ENCODE results near the gene MS4A18.

Gene MS4A18

GRCh38 chr11:60750911-60751310 is 26.4 kb downstream of the MS4A18 start:
- no peaks in the 10 kb centered on the region for H3K36me3 ChIP-seq (ENCODE audit: insufficient read depth, low read length)
- H3K9me3 ChIP-seq (ENCODE audit: low read length): no peaks in the 10 kb centered on the region
- no peak overlapping the region for H2AFZ ChIP-seq (ENCODE audit: low read length)
- H3K27ac ChIP-seq (ENCODE audit: low read depth, low read length, poor library complexity, severe bottlenecking): no peak overlapping the region
- no peak overlapping the region for H3K4me2 ChIP-seq (ENCODE audit: low read length)
- no peaks in the 10 kb centered on the region for H4K20me1 ChIP-seq (ENCODE audit: insufficient read depth, low read length)
- TF ChIP-seq EZH2 (IDR thresholded peaks at IDR 0.05; ENCODE audit: borderline replicate concordance, low read length) (no peak), CTCF (IDR thresholded peaks at IDR 0.05; ENCODE audit: low read length) (no peak)
- H3K4me1 ChIP-seq (ENCODE audit: insufficient read depth, low read length, severe bottlenecking): no peaks in the 10 kb centered on the region
- no peaks in the 10 kb centered on the region for H3F3A ChIP-seq (ENCODE audit: insufficient read depth, low read length)
- no peaks in the 10 kb centered on the region for H3K79me2 ChIP-seq (ENCODE audit: insufficient read depth, low read length)
- no peak overlapping the region for H3K9ac ChIP-seq (ENCODE audit: low read length)
- no peaks in the 10 kb centered on the region for H3K9me2 ChIP-seq (ENCODE audit: low read depth, low read length)
- H3K4me3 ChIP-seq (ENCODE audit: low read depth, low read length, poor library complexity, severe bottlenecking): no peak overlapping the region
- 0 out of 2 replicates have a peak, but pooled peaks cover 3% of the 10 kb centered on the region for H3K27me3 ChIP-seq (ENCODE audit: insufficient read depth, low read length)

- Histone ChIP-seq H2AFZ (ENCODE audit: low read length) (no peak overlapping the region), H3K79me2 (ENCODE audit: insufficient read depth, low read length) (no peaks in the 10 kb centered on the region), H3K4me3 (ENCODE audit: low read depth, low read length, poor library complexity, severe bottlenecking) (no peak overlapping the region), H3K4me1 (ENCODE audit: insufficient read depth, low read length, severe bottlenecking) (no peaks in the 10 kb centered on the region), H3K27ac (ENCODE audit: low read depth, low read length, poor library complexity, severe bottlenecking) (no peak overlapping the region), H3K9ac (ENCODE audit: low read length) (no peak overlapping the region), H3K27me3 (ENCODE audit: insufficient read depth, low read length) (no peaks in the 10 kb centered on the region), H3K36me3 (ENCODE audit: insufficient read depth, low read length) (no peaks in the 10 kb centered on the region), H3K9me2 (ENCODE audit: low read depth, low read length) (no peaks in the 10 kb centered on the region), H3K4me2 (ENCODE audit: low read length) (no peak overlapping the region), H4K20me1 (ENCODE audit: insufficient read depth, low read length) (no peaks in the 10 kb centered on the region), H3K9me3 (ENCODE audit: low read length) (no peaks in the 10 kb centered on the region), H3F3A (ENCODE audit: insufficient read depth, low read length) (no peaks in the 10 kb centered on the region)
- TF ChIP-seq CTCF (IDR thresholded peaks at IDR 0.05; ENCODE audit: low read length): no peak
- TF ChIP-seq EZH2 (IDR thresholded peaks at IDR 0.05; ENCODE audit: borderline replicate concordance, low read length): no peak
Observed at GRCh38 chr11:60753309-60753708, 28.8 kb downstream of the MS4A18 start.

- no peaks in the 10 kb centered on the region for H3K36me3 ChIP-seq (ENCODE audit: insufficient read depth, low read length)
- no peaks in the 10 kb centered on the region for H3K27me3 ChIP-seq (ENCODE audit: insufficient read depth, low read length)
- H3K9me2 ChIP-seq (ENCODE audit: low read depth, low read length): no peaks in the 10 kb centered on the region
- no peaks in the 10 kb centered on the region for H3K9me3 ChIP-seq (ENCODE audit: low read length)
- H3K4me3 ChIP-seq (ENCODE audit: low read depth, low read length, poor library complexity, severe bottlenecking): no peak overlapping the region
- H3F3A ChIP-seq (ENCODE audit: insufficient read depth, low read length): no peaks in the 10 kb centered on the region
- H3K4me1 ChIP-seq (ENCODE audit: insufficient read depth, low read length, severe bottlenecking): no peaks in the 10 kb centered on the region
- no peak overlapping the region for H3K27ac ChIP-seq (ENCODE audit: low read depth, low read length, poor library complexity, severe bottlenecking)
- H4K20me1 ChIP-seq (ENCODE audit: insufficient read depth, low read length): no peaks in the 10 kb centered on the region
- no peak overlapping the region for H2AFZ ChIP-seq (ENCODE audit: low read length)
- H3K9ac ChIP-seq (ENCODE audit: low read length): no peak overlapping the region
- H3K4me2 ChIP-seq (ENCODE audit: low read length): no peak overlapping the region
- no peaks in the 10 kb centered on the region for H3K79me2 ChIP-seq (ENCODE audit: insufficient read depth, low read length)
- no peak for TF ChIP-seq EZH2 (IDR thresholded peaks at IDR 0.05; ENCODE audit: borderline replicate concordance, low read length)
- no peak for TF ChIP-seq CTCF (IDR thresholded peaks at IDR 0.05; ENCODE audit: low read length)
Observed at GRCh38 chr11:60754887-60755286, 30.4 kb downstream of the MS4A18 start.

Measured in OCI-LY1 (cell line).